ENCODE results near the gene OIT3. TPM values are rescaled to one million over a fixed set of nuclear protein-coding genes. Genes with fewer than 3 reads are reported as not detected.
"Not testable (repeated sequence)": the region's sequence is repeated elsewhere in the genome, so short reads cannot be mapped to it uniquely, and the experiment has no call there.

The OIT3 gene
- total RNA-seq, 2 donors from 2014 or later = not detected

DNA sequence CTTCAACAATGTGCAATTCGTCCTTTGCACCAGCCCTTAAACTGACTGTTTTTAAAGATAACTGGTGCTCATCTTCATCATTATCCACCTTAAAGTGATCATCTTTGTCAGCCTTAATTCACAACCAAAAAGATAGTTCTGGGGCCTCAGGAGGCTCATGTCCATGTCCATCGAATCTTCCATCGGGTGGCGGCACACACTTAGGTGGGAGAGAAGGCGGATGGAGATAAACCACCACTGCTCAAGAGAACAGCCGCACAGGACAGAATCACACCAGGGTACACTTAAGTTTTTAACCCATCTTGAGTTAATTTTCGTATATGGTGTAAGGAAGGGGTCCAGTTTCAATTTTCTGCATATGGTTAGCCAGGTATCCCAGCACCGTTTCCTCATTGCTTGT is 24.8 kb downstream of the OIT3 start:
- no peaks in the 10 kb centered on the region for H3K36me3 ChIP-seq
- intact Hi-C loops (cut with DNase I) = no loop called here
- WGBS = 91% methylated on average over 8 of the region's 8 CpGs
- no peaks in the 10 kb centered on the region for H3K9me3 ChIP-seq
- H3K27me3 ChIP-seq (replicated peaks; ENCODE audit: insufficient read depth) = no peaks in the 10 kb centered on the region
- no peak for DNase-seq (ENCODE audit: low spot score)
- no peak overlapping the region for H3K27ac ChIP-seq
- TF ChIP-seq POLR2AphosphoS5 (IDR thresholded peaks at IDR 0.05) = no peak
- TF ChIP-seq POLR2A (IDR thresholded peaks at IDR 0.05) = no peak
- TF ChIP-seq, protein P1, sequence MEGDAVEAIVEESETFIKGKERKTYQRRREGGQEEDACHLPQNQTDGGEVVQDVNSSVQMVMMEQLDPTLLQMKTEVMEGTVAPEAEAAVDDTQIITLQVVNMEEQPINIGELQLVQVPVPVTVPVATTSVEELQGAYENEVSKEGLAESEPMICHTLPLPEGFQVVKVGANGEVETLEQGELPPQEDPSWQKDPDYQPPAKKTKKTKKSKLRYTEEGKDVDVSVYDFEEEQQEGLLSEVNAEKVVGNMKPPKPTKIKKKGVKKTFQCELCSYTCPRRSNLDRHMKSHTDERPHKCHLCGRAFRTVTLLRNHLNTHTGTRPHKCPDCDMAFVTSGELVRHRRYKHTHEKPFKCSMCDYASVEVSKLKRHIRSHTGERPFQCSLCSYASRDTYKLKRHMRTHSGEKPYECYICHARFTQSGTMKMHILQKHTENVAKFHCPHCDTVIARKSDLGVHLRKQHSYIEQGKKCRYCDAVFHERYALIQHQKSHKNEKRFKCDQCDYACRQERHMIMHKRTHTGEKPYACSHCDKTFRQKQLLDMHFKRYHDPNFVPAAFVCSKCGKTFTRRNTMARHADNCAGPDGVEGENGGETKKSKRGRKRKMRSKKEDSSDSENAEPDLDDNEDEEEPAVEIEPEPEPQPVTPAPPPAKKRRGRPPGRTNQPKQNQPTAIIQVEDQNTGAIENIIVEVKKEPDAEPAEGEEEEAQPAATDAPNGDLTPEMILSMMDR (IDR thresholded peaks at IDR 0.05) = no peak
- no peak overlapping the region for H3K4me3 ChIP-seq
- H3K4me1 ChIP-seq (replicated peaks) = no peaks in the 10 kb centered on the region

DNA sequence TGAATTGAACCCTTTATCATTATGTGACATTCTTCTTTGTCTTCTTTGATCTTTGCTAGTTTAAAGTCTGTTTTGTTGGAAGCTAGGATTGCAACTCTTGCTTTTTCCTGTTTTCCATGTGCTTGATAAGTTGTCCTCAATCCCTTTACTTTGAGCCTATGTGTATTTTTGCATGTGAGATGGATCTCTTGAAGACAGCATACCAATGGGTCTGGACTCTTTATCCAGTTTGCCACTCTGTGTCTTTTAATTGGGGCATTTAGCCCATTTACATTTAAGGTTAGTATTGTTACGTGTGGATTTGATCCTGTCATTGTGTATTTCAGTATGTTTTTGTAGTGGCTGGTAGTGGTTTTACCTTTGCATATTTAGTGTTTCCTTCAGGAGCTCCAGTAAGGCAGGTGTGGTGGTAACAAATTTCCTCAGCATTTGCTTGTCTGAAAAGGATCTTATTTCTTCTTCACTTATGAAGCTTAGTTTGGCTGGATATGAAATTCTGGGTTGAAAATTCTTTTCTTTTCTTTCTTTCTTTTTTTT is 27.7 kb downstream of the OIT3 start:
- H3K27me3 ChIP-seq (replicated peaks; ENCODE audit: insufficient read depth); H3K9me3 ChIP-seq; intact Hi-C loops (cut with DNase I); H3K27ac ChIP-seq; DNase-seq (ENCODE audit: low spot score); H3K36me3 ChIP-seq; H3K4me3 ChIP-seq; H3K4me1 ChIP-seq (replicated peaks): not testable (repeated sequence)
- 97% methylated on average over 1 of the region's 1 CpG for WGBS

DNA sequence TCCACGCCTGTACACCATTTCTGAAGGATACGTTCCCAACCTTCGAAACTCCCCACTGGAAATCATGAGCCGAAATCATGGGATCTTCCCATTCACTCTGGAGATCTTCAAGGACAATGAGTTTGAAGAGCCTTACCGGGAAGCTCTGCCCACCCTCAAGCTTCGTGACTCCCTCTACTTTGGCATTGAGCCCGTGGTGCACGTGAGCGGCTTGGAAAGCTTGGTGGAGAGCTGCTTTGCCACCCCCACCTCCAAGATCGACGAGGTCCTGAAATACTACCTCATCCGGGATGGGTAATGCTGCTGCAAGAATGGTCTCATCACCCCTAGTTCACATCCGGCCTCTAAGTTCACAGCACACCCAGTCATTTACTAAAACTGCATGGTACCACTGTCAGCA is 30.8 kb downstream of the OIT3 start:
- WGBS = 95% methylated on average over 13 of the region's 13 CpGs
- no peak for TF ChIP-seq POLR2A (IDR thresholded peaks at IDR 0.05)

DNA sequence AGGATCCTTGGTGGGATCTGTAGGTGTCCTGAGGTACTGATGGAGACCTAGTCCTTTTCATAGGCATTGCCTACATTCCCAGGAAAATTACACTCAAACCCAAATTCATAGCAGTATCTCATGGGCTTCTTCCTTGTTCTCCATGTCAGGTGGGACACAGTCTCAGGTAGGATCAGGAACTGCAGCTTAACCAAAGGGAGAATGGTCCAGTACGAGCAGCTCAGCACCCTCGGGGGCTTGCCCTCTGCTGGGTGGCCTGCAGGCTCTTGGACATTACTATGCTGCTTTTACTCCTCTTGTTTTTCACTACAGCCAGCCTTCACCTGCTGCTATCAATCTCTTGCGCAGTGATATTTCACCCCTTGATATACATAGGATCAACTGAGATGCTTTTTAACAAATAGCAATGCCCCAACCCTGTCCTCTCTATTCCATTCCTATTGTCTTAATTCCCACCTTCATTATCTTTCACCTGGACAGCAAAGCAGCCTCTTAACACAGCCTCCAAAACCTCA is 32.5 kb downstream of the OIT3 start:
- no peak for DNase-seq (ENCODE audit: low spot score)
- H3K9me3 ChIP-seq = no peaks in the 10 kb centered on the region
- no peak for TF ChIP-seq POLR2A (IDR thresholded peaks at IDR 0.05)
- TF ChIP-seq, protein P1 (IDR thresholded peaks at IDR 0.05) = no peak
- TF ChIP-seq POLR2AphosphoS5 (IDR thresholded peaks at IDR 0.05) = no peak
- H3K27ac ChIP-seq = no peak overlapping the region
- H3K4me1 ChIP-seq (replicated peaks) = no peaks in the 10 kb centered on the region
- intact Hi-C loops (cut with DNase I) = no loop called here
- no peak overlapping the region for H3K4me3 ChIP-seq
- no peaks in the 10 kb centered on the region for H3K27me3 ChIP-seq (replicated peaks; ENCODE audit: insufficient read depth)
- H3K36me3 ChIP-seq = no peaks in the 10 kb centered on the region
- 98% methylated on average over 3 of the region's 3 CpGs for WGBS

More for the DNA sequence above, 30.8 kb downstream of the OIT3 start:
- H3K4me3 ChIP-seq = no peak overlapping the region
- intact Hi-C loops (cut with DNase I) = no loop called here
- no peaks in the 10 kb centered on the region for H3K9me3 ChIP-seq
- H3K27me3 ChIP-seq (replicated peaks; ENCODE audit: insufficient read depth) = no peaks in the 10 kb centered on the region
- H3K36me3 ChIP-seq = no peaks in the 10 kb centered on the region
- no peak for DNase-seq (ENCODE audit: low spot score)
- H3K4me1 ChIP-seq (replicated peaks) = no peaks in the 10 kb centered on the region
- no peak overlapping the region for H3K27ac ChIP-seq

DNA sequence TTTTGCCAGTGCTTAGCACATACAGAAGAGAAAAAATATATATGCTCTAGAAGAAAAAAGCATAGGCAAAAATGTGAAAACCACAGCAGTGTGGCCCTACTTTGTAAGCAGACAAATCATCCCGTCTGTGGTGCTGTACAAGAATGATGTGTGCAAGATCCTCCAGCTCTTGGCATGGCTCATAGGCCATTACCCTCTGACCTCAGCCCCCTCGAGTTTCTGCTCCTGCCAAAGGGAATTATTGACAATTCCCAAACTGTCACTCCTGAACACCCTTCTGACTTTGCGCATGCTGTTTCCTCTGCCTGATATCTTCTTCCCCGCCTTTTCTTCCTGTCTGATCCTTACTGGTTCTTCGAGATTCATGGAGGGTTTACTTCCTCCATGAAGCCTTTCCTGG is 33.9 kb downstream of the OIT3 start:
- Histone ChIP-seq H3K27me3 (replicated peaks; ENCODE audit: insufficient read depth) (no peaks in the 10 kb centered on the region), H3K4me1 (replicated peaks) (no peaks in the 10 kb centered on the region), H3K36me3 (no peaks in the 10 kb centered on the region), H3K9me3 (no peaks in the 10 kb centered on the region), H3K27ac (no peak overlapping the region), H3K4me3 (no peak overlapping the region)
- WGBS = 76% methylated on average over 5 of the region's 5 CpGs
- no peak for DNase-seq (ENCODE audit: low spot score)
- TF ChIP-seq, protein P1 (IDR thresholded peaks at IDR 0.05) = no peak
- no peak for TF ChIP-seq POLR2AphosphoS5 (IDR thresholded peaks at IDR 0.05)
- TF ChIP-seq POLR2A (IDR thresholded peaks at IDR 0.05) = no peak
- intact Hi-C loops (cut with DNase I) = no loop called here

DNA sequence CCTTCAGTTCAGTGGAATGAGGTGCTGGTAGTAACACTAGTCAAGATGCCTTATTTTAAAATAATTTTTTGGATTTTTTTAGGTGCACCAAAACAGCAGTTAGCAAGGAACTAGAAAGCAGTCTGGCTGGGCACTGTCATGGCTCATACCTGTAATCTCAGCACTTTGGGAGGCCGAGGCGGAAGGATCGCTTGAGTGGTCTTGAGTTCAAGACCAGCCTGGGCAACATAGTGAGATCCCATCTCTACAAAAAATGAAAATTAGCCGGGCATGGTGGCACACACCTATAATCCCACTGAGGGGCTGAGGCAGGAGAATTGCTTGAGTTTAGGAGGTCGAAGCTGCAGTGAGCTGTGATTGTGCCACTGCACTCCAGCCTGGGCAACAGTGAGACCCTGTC is 35.3 kb downstream of the OIT3 start:
- H3K4me1 ChIP-seq (replicated peaks) = no peaks in the 10 kb centered on the region
- 96% methylated on average over 5 of the region's 5 CpGs for WGBS
- intact Hi-C loops (cut with DNase I) = no loop called here

More for the DNA sequence above, 35.3 kb downstream of the OIT3 start:
- TF ChIP-seq POLR2A (IDR thresholded peaks at IDR 0.05) (no peak), POLR2AphosphoS5 (IDR thresholded peaks at IDR 0.05) (no peak)
- TF ChIP-seq, protein P1 (IDR thresholded peaks at IDR 0.05) = no peak
- Histone ChIP-seq H3K27ac (no peak overlapping the region), H3K36me3 (no peaks in the 10 kb centered on the region), H3K9me3 (no peaks in the 10 kb centered on the region), H3K4me3 (no peak overlapping the region), H3K27me3 (replicated peaks; ENCODE audit: insufficient read depth) (no peaks in the 10 kb centered on the region)
- no peak for DNase-seq (ENCODE audit: low spot score)

All from prostate gland (tissue), 2 donors.